Measurements from ENCODE around the gene BOLL. TPM values are rescaled to one million over a fixed set of nuclear protein-coding genes. Genes with fewer than 3 reads are reported as not detected.
A peak's percentile ranks its signal among the peaks of the same experiment; 100 is the strongest.

The BOLL gene
- total and polyA plus RNA-seq, 2 experiments from 2014 or later, result 2.0 TPM; not detected in 1

- Histone ChIP-seq H3K79me2 (replicated peaks; ENCODE audit: insufficient read depth) (no peaks in the 10 kb centered on the region), H3K4me2 (peak overlapping the region; percentile 94), H3K4me3 (peak overlapping the region; percentile 73), H3K27ac (ENCODE audit: low read depth) (no peak overlapping the region), H3K27me3 (ENCODE audit: insufficient read depth) (peaks cover 50% of the 10 kb centered on the region), H3K36me3 (ENCODE audit: insufficient read depth) (no peaks in the 10 kb centered on the region; the same call in 1 of the 2 replicates), H3K9me2 (ENCODE audit: insufficient read depth) (no peaks in the 10 kb centered on the region), H3K4me1 (ENCODE audit: insufficient read depth) (peaks cover 12% of the 10 kb centered on the region), H3F3A (replicated peaks; ENCODE audit: low read depth) (no peaks in the 10 kb centered on the region; the same call in 1 of the 2 replicates), H2AFZ (peak overlapping the region; percentile 48; the same call in 1 of the 2 replicates), H4K20me1 (replicated peaks; ENCODE audit: insufficient read depth) (no peaks in the 10 kb centered on the region)
- Mint-ChIP-seq H3K4me3 (peak overlapping the region; percentile 83), H3K27me3 (ENCODE audit: insufficient read depth, low read depth, poor library complexity) (peaks cover 24% of the 10 kb centered on the region), H3K27ac (no peak overlapping the region), H3K4me1 (peaks cover 15% of the 10 kb centered on the region), H3K9me3 (no peaks in the 10 kb centered on the region), H3K36me3 (ENCODE audit: low read depth) (no peaks in the 10 kb centered on the region)
- TF ChIP-seq STAT1 (IDR thresholded peaks at IDR 0.05; ENCODE audit: unreplicated experiment) (no peak), REST (IDR thresholded peaks at IDR 0.05; ENCODE audit: unreplicated experiment) (no peak), CREB1 (CRISPR knock-in tag; IDR thresholded peaks at IDR 0.05; ENCODE audit: low read depth) (no peak), ZNF331 (CRISPR knock-in tag; IDR thresholded peaks at IDR 0.05; ENCODE audit: low read depth) (no peak), EZH2 (IDR thresholded peaks at IDR 0.05; ENCODE audit: low read depth, unreplicated experiment) (no peak), ZNF462 (CRISPR knock-in tag; IDR thresholded peaks at IDR 0.05) (no peak), POLR2AphosphoS5 (IDR thresholded peaks at IDR 0.05; ENCODE audit: low read depth) (no peak), JUNB (IDR thresholded peaks at IDR 0.05; ENCODE audit: unreplicated experiment) (no peak), NANOG (IDR thresholded peaks at IDR 0.05; ENCODE audit: borderline replicate concordance) (no peak), ZNF114 (CRISPR knock-in tag; IDR thresholded peaks at IDR 0.05) (no peak), ETS1 (IDR thresholded peaks at IDR 0.05) (no peak)
- ATAC-seq (no peak), DNase-seq (ENCODE audit: low spot score) (peak; percentile 11)
These were observed 20.9 kb upstream of the BOLL start for GRCh38 chr2:197805715-197806633.
